Cardiac septum (tissue), 1 donor: ENCODE measurements around the gene ZNF581. TPM values are rescaled to one million over a fixed set of nuclear protein-coding genes. Genes with fewer than 3 reads are reported as not detected.

Experiments used
- DNase-seq: peaks from one replicate; pipeline ENCODE4 v3.0.0-alpha.2; 2020; ENCODE audit warnings: low spot score
- intact Hi-C: fragments of 100-400 bp; cut with DNase I; formaldehyde crosslinking; loops from one replicate; pipeline ENCODE4 v1.14.0; 2022
- total RNA-seq: library from RNA; stranded (reverse); fragmentation: NEBNext Ultra II Directional; extraction: Animal tissue kit (Norgen Biotek cat#: 25700); gene quantifications from one replicate; pipeline ENCODE4 v1.2.1, GENCODE V29; 2021
- donor health status: DM: no; HTN: no; CAD: no.

The ZNF581 gene
- total RNA-seq, 1 donor from 2014 or later = 6.5 TPM

DNA sequence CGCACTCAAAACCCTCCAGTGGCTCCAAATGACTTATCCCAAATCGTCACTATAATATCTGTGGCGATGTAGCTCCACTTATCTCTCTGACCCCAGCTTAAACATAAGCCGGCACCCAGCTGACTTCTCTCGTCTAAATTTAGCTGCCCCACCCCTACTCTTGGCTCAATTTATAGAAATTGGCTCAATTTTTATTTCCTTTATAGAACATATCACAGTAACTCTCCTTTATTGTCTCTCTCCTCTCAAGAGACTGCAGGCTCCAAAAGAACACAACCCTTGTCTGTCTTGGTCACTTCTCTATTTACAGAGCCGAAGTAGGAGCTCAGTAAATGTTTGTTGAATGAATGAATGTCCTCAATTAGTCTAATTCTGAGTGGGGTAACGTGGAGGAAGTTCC, 19.9 kb upstream of the ZNF581 start:
- intact Hi-C loops = no loop called here
- DNase-seq = no peak

DNA sequence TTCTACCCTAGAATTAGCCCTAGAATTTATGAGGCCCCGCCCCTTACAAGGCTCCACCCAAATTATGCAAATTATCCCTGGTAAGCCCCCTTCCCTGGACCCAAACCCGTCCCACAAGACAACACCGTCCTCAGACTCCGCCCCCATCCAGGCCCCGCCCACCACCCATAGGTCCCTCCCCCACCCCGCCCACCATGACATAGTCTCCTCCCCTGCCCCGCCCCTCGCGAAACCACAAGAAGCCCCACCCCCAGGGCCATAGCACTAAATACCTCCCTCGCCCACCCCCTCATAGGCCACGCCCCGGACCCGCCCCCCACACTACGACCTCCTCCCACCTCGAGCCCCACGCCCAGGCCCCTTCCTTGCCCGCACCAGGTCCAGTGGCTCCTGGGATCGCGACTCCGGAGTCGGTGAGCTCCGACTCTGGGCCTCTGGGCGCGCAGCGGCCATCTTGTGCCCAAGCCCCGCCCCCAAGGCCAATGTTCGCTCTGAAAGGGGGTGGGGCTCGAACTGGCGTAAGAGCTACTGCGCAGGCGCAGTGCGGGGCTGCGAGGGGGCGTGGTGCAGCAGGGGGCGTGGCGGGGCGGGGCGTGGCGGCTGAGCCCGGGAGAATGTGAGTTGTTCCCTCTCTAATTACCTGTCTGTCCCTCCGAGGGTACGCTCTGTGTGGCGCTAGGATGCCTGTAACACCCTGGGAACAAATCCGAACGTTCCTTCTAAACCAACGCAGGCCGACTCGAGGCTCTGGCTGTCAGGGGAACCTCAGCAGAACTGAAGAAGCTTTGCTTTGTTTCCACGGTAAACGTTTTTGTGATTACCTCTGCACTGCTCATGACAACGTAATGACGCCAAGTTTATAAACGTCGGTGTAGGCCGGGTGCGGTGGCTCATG, 19.1 kb upstream of the ZNF581 start, which contains the start of gene ZNF784:
ZNF784 (minus strand) TSS at position 458 of the 895 bp plus-strand sequence; CDS start at position 453, 5 bp downstream.
- intact Hi-C loops = no loop called here
- DNase-seq = peak; percentile 97

DNA sequence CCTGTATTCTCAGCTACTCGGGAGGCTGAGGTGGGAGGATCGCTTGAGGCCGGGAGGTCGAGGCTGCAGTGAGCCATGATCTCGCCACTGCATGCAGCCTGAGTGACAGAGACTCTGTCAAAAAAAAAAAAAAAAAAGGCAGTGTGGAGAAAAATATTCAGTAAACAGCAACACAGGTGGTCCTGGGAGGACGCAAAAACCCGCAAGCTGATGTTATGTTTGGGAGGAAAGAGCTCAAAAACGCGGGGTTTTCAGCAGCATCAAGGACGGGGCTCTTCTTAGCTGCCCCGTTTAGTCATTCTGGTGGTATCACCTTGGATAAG, 18.5 kb upstream of the ZNF581 start:
- DNase-seq = no peak
- intact Hi-C loops = no loop called here

DNA sequence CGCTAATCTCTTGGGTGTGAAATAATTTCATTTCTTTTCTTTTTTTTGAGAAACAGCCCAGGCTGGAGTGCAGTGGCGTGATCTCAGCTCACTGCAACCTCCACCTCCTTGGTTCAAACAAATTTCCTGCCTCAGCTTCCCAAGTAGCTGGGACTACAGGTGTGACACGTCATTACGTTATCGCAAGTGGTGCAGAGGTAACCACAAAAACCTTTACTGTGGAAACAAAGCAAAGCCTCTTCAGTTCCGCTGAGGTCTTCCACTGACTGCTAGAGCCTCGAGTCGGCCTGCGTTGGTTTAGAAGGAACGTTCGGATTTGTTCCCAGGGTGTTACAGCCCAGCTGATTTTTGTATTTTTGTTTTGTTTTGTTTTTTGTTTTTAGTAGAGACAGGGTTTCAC, 17.1 kb upstream of the ZNF581 start:
- no peak for DNase-seq

DNA sequence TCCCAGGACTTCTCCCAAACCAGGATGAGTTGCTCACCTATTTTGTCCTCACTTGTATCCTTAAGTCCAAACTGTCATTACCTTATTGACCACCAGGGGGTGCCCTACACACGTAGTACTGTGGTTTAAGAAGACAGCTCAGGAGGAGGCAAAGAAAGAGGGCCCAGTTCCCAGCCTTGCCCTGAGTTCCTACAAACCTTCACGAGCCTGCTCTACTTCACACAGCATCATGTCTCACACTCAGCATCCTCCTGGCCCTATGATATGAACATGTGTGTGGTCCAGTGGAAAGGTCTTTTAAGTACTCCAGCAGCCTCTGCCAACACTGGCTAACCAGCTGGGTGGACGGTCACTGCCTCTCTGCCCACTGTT, 11.0 kb upstream of the ZNF581 start:
- no peak for DNase-seq
- intact Hi-C loops = loop anchor here (1.0 kb wide), 1 partner anchor 115 kb away; no protein-coding TSS in a partner anchor

More for the DNA sequence above, 17.1 kb upstream of the ZNF581 start:
- intact Hi-C loops = no loop called here

DNA sequence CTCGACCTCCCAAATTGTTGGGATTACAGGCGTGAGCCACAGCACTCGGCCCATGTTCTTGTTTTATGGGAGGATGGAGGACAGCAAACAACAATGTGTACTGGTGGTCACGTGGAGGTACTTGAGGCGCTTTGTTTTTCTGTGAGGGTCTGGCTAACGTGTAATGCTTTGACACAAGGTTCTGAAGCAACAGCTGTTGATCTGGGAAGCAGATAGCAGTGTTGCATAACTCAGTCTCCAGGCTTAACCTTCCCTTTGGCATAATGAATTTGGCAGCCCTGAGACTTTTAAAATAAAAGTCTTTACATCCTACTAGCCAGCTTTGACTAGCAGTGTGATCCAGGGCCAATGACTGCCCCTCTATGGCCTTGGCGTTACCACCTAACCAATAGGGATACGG, 9.6 kb upstream of the ZNF581 start:
- DNase-seq = no peak
- intact Hi-C loops = no loop called here

DNA sequence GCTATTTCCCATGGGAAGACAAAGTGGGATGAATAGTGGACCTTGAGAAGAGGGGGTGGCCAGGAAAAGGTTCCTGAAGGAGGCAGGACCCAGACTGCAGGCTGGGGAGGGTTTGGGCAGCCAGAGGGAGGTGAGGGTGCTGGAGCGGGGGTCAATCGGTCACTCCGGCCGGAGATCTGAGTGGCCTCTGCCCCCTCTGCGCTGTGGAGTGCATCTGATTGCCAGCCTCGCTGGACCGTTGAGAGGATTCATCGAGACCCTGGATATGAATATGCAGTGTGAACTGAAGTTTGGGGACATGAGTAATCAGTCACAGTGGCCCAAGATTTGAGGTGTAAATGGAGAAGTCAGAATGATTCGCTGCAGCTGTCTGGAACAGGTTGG, 8.1 kb upstream of the ZNF581 start:
- intact Hi-C loops = no loop called here
- no peak for DNase-seq

DNA sequence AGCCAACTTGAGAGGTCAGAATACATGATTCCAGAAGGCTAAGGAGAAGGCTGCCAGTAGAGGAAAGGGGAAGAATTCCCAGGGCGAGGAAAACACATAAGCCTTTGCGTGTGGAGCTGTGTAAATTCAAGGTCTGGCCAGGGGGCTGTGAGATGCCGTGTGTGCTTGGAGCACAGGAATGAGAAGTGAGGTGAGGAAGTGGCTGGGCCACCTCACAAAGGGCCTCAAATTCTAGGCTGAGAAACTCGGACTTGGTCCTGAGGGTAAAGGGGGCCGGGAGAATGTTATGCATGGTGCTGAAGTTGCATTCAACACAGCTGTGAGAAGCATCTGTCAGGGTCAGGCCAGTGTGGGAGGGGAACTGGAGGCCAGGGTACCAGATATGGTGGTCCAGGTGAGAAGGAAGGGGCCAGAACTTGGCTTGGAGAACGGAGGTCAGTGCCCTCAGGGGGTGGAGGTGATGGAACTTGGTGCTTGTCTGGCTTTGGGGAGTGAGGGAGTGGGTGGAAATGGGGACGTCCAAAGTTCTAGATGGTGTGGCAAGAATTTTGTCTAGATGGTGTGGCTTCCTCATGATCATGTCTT, 7.5 kb upstream of the ZNF581 start:
- intact Hi-C loops = no loop called here
- no peak for DNase-seq

DNA sequence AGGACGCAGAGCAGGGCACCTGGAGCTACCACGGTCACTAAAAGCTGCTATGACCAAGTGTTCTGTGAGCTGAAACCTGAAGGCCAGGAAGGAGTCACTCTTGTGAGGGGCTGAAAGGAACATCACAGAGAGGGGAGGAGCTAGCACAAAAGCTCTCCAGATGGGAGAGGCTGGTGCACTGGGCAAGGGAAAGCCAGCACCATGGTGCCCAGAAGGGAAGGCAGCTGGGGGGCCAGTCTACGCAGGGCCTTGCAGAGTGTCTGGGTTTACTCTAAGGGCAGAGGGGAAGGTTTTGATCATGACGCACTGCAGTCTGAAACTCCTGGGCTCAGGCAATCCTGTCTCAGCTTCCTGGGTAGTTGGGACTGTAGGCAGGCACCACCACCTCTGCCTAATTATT, 6.7 kb upstream of the ZNF581 start:
- intact Hi-C loops = no loop called here
- no peak for DNase-seq

DNA sequence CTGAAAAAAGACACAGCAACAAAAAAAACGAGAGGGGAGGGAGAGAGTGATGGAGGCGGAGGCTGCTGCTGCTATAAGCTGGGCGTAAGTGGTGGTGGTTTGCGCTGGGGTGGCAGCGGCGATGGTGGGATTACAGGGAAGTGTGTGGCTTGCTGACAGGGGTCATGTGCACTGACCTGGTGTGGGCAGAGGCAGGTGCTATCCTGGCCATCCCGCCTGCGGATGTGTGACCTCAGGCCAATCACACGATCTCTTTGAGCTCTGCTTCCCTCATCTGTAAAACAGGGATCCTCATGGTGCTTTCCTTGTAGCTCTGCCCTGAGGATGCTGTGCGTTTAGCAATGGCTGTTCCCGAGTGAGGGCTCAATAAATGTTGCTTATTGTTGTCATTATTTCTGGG, 5.9 kb upstream of the ZNF581 start:
- intact Hi-C loops = no loop called here

DNA sequence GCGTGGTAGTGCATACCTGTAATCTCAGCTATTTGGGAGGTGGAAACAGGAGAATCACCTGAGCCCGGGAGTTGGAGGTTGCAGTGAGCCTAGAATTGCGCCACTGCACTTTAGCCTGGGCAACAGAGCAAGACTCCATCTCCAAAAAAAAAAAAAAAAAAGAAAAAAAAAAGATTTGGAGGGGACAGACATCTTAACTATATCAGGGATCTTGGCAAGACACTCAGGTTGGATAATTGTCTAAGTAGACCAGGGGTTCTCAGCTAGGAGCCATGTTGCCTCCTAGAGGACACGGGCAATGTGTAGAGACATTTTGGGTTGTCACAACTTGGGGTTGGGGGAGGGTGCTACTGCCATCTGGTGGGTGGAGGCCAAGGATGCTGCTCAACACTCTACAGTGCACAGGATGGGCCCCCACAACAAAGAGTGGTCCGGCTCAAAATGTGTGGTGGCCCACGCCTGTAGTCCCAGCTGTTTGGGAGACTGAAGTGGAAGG, 4.5 kb upstream of the ZNF581 start:
- DNase-seq = no peak
- intact Hi-C loops = no loop called here

More for the DNA sequence above, 5.9 kb upstream of the ZNF581 start:
- DNase-seq = no peak

DNA sequence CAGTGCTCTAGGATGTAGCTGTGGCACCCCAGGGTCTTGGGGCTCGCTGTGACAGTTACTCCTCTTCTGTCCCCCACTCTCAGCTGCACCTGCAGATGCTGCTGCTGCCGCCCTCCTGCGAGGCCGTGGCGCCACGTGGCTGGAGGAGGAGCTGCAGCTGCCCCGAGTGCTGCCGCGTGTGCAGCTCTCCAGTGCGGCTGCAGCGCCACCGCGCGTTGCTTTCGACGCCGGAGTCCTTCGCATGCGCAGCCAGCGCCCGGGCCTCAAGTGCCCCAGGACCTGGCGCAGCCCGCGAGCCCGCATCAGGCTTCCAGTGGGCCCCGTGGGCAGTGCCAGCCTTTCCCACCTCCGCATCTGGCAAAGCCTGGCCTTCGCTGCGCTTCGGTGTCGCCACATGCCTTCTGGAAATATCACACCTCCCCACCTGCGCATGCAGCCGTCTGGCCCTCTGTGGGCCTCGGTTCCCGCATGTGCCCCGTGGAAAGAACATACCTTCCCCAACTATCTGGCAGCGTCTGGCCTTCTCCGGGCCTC, 3.3 kb upstream of the ZNF581 start:
- intact Hi-C loops = no loop called here
- DNase-seq = no peak

DNA sequence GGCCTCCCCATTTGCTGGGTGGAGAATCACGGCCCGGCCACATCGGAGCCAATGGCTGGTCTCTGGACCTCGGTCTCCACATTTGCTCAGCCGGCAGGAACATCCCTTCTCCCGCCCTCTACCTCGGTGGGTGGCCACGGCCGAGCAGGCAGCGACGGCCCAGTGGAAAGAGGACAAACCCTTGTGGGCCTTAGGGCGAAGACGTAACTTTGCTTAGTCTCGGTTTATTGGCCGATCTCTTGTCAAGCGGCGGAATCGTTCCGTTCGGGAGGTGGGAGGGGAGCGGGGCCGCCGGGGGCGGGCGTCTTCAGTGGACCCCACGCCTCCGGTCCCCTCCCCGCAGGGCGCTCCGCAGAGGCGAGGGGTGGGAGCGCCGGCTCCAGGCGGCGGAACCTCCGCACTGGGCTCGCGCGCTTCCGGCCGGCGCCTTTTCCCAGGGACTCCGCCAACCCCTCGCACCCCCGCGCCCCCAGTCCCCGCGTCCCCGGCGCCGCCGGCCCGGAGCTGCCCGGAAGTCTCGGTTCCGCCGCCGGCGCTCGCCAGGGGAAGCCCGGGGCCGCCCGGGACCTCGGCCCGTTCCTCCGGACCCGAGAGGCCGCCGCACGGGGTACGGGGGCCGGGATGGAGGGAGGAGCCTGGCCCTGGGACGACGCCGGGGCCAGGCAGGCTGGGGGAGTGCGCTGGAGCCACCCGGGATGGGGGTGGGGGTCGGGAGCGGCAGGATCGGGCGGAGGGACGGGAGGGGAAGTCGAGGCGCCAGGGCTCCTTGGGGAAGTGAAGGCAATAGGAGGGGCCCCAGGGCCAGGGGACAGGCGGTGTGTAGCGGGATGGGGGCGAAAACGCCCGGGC, 2.6 kb upstream of the ZNF581 start, which contains the start of gene ZNF580:
ZNF580 (plus strand) TSS at position 426 of the 849 bp plus-strand sequence. CDS start 1,507 bp downstream, outside the sequence.
- no peak for DNase-seq
- intact Hi-C loops = no loop called here

DNA sequence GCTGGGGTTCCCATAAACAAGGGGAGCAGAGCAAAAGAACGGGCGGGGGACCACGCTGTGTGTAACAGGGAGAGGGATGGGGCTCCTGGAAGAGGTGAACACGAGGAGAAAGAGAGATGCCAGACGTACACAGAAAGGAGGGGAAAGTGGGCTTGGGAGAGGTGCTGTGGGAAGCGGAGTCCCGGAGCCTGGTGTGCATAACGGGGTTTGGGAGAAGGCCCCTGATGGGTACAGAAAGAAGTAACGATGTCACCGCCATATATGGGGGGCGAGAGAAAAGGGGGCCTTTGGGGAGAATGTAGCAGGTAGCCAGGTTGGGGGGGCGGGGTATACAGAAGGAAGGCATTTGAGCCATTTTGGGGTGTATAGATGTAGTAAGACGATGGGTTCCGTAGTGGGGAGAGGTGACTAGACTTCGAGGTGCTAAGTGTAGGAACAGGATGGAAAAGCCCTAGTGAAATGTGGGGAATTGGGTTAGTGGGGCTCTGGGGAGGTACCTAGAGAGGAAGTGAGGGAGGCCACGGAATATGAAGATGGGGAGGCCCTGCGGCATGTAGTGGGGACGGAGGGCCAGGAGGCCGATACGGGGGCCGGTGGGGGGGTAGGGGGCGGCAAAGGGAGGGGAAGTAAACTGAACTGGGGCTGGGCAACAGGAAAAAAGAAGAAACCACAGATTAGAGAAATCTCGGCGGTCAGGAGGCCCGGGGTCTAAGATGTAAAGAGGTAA, 1.9 kb upstream of the ZNF581 start:
- intact Hi-C loops = no loop called here
- no peak for DNase-seq

DNA sequence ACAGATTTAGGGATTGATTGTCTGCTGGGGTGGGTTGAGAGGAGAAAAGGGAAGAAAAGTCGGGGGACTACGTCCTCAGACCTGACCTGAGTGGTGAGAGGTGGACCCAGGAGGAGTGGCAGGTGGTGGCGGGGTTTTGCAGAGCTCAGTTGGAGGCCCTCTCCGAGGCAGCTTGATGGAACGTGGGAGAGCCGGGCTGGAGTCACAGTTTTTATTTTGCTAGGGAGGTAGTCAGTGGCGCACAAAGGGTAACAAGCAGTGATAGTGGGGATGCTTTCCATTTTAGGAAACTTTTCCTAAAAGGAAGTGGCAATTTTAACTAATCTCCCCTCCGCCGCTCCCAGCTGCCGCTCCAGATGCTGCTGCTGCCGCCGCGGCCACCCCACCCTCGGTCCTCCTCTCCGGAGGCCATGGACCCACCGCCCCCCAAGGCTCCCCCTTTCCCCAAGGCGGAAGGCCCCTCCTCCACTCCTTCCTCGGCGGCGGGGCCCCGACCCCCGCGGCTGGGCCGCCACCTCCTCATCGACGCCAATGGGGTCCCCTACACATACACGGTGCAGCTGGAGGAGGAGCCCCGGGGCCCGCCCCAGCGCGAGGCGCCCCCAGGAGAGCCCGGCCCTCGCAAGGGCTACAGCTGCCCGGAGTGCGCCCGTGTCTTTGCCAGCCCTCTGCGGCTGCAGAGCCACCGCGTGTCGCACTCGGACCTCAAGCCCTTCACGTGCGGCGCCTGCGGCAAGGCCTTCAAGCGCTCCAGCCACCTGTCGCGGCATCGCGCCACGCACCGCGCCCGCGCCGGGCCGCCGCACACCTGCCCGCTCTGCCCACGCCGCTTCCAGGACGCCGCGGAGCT, 1.1 kb upstream of the ZNF581 start:
- intact Hi-C loops = no loop called here
- DNase-seq = no peak

DNA sequence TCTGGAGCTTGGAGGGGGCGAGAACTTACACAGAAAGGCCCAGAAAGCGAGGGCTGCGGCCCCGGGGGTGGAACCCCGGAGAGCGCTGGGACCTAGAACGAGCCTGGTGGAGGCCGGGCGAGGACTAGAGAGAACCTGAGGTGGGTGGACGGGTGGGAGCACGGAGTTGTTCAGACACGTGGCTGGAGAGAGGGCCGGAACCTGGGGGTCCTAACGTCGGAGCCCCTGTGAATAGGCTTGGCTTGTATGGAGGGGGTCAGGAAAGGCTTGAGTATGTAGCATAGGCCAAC, 383 bp downstream of the ZNF581 start:
- intact Hi-C loops = no loop called here
- DNase-seq = no peak

DNA sequence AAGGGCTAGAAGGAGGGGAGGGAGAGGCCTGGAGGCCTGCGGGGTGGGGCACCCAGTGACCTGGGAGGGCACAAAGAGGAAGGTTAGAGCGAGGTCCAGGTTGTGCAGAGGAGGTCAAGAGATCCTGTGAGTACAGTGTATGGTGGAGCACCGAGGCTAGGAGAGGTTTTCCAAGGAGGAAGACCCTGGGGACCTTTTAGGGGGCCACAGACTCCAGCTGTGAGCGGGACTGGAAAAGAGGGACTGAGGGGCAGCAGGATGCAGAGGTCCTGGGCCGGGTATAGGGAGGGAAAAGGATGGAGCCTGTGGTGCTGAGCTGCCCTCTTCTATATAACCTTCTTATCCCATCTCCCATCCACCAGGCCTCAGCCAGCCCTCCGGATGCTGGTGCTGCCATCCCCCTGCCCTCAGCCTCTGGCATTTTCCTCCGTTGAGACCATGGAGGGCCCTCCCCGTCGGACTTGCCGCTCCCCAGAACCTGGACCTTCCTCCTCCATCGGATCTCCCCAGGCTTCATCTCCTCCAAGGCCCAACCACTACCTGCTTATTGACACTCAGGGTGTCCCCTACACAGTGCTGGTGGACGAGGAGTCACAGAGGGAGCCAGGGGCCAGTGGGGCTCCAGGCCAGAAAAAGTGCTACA, 863 bp downstream of the ZNF581 start:
- intact Hi-C loops = no loop called here
- DNase-seq = no peak
